GM19324 (cell line): ENCODE measurements around the gene IGSF3.
"Not testable (repeated sequence)": the region's sequence is repeated elsewhere in the genome, so short reads cannot be mapped to it uniquely, and the experiment has no call there.

Experiments used
- ATAC-seq: cut with Tn5 transposase; IDR thresholded peaks from one replicate; pipeline ENCODE4 v1.9.1; 2021; ENCODE audit warnings: mild to moderate bottlenecking, moderate library complexity; ENCODE audit not compliant: unreplicated experiment, low FRiP score

Gene IGSF3

DNA sequence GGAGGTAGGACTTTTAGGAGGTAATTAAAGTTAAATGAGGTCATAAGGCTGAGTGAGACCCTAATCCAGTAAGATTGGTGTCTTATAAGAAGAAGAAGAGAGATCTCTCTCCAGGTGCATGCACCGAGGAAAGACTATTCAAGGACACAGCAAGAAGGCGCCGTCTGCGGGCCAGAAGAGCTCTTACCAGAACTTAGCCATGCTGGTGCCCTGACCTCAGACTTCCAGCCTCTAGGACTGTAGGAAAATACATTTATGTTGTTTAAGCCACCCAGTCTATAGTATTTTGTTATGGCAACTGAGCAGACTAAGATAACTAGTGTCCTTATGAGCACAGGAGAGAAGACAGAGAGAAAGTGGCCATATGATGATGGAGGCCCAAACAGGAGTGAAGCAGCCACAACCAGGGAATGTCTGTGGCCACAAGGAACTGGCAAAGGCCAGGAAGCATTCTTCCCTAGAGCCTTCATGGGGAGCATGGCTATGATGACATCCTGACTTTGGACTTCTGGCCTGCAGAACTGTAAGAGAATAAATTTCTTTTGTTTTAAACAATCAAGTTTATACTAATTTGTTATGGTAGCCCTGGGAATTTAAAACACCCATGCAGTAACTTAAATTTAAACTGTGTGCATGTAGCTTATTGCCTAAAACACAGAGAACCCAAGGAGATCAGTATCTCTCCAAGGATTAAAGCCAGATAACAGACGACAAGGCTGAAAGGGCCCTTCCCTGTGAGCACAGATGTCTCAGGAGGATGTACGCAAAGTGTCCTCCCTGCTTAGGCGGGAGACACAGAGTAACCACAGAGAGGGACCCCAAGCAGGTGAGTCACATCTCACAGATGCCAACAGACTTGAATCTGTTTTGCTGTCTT lies 86.8 kb downstream of the IGSF3 start:
- no peak for ATAC-seq

DNA sequence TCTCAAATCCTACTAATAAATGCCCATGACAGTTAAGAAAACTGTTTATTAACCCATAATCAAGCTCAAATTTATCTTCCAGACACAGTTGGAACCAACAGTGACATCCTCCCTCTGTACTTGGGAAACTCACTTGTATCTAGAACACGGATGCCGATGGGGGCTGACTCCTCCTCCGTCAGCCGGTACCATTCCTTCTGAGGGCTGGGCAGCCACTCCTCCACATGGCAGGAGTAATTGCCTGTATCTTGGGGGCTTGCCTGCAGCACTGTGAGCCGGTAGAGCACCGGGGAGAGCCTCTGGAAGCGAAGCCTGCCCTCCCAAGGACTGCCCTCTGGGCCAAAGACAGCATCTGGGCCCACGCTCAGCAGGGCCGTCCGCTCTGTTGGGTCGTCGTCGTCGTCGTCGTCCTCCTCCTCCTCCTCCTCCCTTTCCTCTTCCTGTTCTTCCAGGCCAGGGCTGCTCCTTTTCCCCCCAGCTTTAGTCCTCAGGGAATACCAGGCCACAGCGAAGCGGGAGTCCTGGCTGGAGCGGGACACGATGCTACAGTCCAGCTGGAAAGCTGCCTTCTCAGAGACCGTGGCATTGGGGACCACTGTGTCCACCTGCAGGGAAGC lies 88.2 kb downstream of the IGSF3 start:
- no peak for ATAC-seq

DNA sequence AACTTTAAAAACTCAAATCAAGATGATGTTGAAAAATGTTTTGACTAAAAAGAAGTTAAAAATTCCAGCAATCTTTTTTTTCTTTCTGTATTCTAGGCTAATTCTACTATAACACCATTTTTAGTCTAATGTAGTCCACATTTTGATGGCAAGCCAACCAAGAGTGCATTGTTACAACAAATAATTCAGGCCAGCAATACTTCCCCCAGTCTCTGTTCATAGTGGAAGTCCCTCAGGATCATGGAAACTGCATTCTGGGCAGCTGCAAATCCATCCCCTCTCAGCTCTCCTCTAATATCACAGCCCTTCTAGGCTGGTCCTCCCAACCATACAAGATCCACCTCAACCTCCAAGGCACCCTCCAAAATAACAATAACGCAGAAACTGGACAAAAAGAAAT lies 89.0 kb downstream of the IGSF3 start:
- ATAC-seq: no peak

DNA sequence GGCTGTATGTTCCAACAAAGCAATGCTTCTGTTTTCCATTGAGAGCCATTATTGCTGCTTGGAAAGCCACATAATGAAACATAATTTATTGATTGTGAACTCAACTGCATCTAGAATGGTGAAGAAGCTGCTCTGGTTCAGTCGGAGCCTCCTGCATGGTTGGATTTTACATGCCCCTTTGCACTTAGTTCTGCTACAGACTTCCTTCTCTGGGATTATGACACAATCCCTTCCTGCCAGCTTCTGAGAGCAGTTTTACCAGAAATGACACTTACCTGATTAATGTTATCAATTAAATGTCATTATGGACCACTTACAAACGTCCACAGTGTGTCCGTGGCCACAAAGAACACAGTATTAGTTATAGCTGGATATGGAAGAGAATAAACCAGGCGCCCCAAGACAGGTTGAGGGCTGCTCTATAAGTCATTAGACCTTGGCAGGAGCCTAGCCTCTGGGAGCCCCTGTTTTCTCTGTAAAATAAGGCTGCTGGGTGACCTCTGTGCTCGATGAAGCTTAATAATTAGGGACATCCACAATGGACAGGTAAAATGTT lies 89.7 kb downstream of the IGSF3 start:
- ATAC-seq: no peak

DNA sequence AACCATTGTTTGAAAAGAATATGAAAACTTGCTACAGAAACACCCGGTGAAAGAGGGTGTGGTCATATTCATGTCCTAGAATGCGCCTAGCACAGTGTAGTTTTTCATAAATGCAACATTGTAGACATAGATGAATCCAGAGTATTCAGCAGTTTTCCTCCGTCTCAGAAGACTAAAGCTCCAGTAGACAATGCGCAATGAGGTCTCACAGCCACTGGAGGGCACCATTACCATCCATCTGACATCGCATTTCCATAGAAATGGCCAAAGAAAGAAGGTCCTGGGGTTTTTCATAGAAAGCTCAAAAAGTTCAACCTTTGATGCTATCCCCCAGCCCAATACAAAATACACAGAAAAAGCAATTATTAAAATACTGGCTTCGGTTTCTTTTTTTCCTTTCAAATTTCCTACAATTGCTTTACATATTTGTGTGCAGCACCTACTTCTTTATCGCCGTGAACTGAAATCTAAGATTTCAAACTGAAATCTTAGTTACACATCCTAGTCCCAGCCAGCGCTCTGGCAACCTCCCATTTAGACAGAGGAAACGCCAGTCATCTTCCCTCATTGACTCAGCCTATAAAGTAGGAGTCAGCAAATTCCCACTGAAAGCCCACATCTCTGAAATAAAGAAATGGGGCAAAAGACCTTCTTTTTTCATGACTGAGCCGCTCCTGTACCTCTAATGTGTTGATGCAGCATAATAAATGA lies 92.8 kb downstream of the IGSF3 start:
- ATAC-seq: no peak

DNA sequence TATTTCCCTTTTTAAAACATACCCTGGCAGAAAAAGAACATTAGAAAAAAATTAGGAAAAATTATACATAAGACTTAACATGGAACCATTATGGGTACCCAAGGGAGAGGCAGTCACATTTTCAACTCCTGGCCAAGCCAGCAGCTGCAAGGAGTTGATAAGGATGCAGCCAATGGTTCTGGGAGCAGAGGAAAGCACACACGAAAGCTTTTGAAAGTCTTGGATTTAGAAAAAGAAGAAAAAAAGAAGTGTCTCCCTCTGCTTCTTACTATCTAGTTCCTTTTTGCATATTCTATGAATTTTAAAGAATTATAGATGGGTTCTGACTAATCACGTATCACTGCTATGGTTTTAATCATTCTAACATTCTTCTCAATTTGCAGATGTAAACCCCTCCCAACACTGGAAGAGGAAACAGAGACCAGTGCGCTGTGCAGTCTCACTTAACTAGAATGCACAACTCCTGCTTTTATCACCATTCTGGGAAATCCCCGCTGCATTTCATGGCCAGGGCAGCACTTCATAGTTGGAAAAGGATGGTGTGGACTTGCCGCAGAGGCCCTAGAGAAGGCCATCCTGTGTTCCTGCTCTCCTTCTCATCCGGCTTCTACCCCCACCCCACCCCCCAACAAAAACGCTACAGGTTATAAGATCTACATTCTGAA lies 94.0 kb downstream of the IGSF3 start:
- no peak for ATAC-seq

DNA sequence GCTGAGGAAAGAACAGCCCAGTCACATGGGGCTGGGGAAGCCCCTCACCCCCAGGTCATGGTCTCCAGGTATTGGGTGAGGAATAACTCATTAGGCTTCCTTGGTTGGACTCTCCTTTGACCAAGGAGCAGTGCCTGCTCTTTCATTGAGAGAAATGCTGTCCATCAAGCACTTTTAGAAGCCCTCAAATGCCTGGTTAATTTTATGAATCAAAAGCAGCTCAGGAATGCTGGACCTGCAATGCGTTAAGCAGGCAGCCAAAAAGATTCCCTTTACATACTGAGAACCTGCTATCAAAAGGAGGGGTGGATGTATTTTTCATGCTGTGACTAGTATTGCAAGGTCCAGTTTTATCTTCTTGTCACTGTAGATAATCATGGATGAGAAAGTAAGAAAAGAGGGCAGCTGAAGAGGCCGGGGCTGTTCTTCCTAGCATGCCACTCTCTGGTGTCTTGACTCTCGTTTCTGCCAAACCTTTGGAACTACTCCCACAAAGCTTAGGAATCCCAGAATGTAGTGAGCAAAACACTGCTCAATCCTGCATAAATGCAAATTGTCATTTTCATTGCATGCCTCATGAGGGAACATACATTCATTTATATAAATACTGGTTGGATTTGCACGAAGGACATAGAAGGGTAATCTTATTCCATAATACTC lies 94.6 kb downstream of the IGSF3 start:
- ATAC-seq: no peak

DNA sequence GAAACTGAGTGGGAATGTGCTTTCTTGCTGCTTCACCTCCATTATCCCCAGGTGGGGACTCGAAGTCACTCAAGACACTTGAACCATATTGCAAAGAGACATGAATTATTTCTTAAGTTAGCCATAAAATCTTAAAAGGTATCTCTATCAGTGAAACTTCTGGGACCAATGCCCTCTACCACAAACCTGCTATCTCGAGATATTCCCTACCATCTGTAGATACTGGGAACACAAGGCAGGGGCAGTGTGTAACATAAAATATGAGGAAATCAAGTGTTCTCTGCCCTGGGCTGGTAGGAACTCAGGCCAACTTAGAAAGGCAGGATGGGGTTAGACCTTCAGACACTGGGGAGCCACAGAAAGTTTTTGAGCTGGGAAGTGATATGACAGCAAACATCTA lies 95.4 kb downstream of the IGSF3 start:
- ATAC-seq: no peak

DNA sequence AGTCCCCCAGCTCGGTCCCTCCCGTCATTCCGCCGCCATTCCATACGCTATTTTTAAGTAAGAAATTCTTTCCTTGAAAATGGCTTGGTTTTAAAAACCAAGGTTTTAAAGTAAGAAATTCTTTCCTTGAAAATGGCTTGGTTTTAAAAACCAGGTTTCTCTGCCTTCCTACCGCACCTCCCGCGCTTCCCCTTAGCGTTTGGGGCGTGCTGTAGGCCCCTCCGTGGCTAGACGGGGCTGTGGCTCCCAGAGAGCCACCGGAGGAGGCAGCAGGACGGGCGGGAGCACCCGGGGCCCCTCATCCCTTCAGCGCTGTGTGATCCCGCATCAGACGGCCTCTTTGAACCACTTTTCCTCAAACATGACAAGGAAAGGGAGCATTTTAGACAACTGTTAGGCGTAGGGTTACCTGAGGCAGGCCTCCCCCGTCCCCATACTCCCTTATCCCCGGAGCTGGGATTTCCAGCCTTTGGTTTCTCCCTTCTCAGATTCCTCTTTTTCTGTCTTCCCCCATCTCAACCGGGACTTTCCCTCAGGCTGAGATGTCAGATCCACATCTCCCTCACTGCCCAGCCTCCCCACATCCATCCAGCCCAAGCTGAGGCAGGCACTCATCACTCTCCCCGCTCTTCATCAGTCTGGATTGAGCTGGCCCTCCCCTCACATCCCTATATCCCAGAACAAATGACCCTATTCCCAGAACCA lies 96.2 kb downstream of the IGSF3 start:
- no peak for ATAC-seq

DNA sequence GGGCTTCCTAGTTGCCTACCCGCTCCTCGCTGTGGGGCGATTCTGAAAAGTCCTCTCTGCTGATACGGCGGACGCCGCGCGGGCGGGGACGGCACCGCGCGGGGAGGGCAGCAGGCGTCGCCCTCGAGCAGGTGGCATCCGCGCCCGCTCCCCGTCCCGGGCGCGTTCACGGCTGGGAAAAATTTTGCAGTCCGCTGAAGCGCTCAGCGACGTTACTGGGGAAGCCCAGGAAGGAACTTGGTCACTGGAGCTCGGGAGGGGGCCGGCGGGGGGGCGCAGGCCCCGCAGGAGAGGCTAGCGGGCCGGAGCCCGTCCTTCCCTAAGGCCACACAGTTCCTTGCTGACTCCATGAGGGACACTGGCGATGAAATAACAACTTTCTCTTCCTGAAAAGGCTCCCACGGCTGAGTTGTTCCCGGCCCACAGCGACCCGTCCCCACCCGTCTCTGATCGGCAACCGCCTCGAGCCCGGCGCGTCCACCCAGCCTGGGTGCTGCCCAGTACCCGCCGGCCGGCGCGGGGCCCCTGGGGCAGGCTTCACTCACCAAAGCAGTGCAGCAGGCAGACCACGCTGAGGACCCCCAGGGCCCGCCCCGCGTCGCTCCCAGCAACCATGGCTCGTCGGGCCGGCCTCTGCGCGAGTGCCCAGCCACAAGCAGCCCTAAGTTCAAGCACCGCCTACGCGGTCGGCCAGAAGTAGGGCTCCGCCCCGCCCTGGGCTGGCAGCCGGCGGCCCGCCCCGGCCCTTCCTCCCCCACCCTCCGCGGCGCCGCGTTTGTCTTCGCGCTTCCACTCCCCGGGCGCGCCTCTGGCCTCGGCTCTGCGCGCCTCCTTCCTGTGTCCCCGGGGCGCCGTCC lies 96.9 kb downstream of the IGSF3 start, which contains the start of gene CD58:
TSS of gene CD58 (minus strand) at position 669 of the 857 bp plus-strand sequence. CDS start at position 615, 54 bp downstream.
- peak; percentile 78 for ATAC-seq

DNA sequence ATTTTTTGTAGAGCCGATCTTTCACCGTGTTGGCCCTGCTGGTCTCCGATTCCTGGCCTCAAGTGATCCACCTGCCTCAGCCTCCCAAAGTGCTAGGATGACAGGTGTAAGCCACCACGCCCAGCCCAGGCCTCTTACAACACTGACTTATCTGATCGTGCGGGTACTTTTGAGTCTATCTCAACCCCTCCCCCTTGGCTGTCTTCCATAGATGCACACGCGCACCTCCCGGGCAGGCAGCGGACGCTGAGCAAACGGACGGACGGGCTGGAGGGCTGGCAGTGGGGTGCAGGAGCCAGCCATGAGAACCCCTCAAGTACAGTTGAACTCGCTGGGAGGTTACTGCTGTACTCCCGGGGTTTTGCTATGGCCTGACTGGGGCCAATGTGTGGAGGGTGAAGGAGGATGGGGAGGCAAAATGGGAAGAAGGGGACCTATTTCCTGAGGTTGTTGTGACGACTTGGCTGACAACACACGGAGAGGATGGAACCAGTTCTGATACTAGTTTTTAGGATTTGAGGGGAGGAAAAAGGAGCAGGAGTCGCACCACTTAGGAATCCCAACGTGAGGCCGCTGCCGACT lies 97.7 kb downstream of the IGSF3 start:
- ATAC-seq: peak; percentile 23

DNA sequence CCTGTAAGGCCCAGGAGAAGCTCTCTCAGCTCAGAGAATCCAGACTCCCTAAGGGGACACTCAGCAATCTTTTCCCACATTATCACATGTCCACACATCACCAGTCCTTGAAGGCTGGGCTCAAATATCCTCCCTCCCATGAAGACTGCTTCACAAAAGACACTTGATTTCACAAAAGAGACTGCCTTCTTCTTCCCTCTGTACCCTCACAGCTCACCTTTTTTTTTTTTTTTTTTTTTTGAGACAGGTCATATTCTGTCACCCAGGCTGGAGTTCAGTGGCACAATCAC lies 98.2 kb downstream of the IGSF3 start:
- ATAC-seq: no peak

DNA sequence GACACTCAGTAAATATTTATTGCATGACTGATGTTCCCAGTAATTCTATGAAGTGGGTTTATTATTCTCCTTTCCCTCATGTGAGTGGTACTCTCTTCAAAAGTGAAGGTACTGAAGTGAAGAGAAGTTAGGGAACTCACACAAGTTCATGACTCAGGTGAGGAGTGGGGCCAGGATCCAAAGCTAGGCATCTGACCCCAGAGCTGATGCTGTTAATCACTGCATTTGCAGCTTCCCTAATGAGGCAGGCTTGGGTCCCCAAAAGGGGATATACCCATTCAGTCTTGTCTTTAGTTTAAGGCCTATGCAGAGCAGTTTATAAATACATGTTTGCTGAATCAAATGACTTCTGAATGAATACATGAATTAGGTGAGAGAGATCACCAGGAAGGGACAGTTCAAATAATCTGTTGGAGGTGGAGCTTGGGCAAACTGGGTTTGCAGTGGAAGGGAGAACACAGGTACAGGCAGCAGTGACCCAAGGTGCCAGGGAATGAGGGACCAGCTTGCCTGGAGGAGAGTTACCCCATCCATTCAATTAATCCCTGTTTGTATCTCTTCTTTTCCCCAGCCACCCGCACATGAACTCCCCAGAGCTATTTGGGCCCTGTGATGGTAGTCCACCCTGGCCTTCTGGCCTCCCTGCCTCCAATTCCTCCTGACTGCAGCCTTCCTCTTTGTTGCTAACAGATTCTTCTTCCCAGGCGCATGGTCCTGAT lies 98.7 kb downstream of the IGSF3 start:
- no peak for ATAC-seq

DNA sequence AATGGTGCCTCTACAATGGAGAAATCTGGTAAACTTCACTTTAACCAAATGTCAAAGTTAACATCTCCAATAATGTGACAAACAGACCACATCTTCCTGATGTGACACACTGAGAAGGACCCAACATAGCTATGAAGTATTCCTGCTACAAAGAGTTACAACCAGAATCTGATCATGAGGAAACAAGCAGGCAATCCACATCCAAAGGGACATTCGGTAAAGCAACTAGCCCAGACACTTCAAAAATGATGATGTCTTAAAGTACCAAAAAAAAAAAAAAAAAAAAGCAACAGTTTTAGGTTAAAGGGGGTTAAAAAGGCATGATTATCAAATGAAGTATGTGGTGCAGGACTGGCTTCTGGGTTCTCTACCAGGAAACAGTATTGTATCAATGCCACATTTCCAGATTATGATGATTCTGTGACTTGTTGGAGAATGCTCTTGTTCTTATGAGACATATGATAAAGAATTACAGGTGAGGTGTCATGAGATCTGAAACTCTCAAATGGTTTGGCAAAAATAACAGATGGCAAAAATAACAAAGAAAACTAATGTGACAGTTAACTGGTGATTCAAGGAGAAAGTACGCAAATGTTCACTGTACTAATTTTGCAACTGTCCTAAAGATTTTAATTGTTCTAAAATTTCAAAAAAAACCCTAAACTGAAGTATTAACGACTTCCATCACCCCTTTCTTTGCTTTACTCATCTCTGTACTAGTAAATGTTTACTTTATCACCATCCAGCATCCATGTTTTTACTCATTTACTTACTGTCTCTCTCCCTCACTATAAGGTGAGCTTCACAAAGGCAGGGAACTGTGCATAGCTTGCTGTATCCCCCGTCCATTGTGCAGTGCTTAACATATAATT lies 99.5 kb downstream of the IGSF3 start:
- ATAC-seq: no peak

DNA sequence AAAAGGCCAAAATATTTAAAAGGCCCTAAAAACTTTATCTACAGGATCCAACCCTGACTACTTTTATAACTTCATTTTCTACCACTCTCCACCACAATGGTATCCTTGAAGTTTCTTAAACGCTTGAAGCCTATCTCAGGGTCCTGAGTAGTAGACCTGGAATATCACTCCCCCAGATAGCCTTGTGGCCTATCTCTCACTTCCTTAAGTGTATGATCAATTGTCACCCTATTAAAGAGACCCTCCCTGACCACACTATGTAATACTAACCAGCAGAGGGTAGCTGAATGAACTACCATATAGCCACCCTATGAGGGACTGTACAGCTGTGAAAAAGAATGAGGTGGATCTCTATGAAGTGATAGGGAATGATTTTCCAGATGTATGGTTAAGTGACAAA lies 102.3 kb downstream of the IGSF3 start:
- no peak for ATAC-seq

DNA sequence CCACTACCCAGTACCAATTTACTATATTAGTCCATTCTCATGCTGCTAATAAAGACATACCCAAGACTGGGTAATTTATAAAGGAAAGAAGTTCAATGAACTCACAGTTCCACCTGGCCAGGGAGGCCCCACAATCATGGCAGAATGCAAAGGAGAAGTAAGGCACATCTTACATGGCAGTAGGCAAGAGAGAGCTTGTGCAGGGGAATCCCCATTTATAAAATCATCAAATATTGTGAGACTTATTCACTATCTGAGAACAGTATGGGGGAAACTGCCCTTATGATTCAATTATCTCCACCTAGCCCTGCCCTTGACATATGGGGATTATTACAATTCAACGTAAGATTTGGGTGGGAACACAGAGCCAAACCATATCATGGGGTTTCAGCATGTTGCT lies 103.1 kb downstream of the IGSF3 start:
- ATAC-seq: no peak

DNA sequence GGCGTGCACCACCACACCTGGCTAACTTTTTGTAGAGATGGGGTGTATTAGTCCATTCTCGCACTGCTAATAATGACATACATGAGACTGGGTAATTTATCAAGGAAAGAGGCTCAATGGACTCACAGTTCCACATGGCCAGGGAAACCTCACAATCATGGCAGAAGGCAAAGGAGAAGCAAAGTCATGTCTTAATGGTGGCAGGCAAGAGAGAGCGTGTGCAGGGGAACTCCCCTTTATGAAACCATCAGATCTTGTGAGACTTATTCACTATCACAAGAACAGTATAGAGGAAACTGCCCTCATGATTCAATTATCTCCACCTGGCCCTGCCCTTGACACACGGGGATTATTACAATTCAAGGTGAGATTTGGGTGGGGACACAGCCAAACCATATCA lies 105.1 kb downstream of the IGSF3 start:
- not testable (repeated sequence) for ATAC-seq
